ENCODE data around the gene ZDHHC16.
"Not testable (repeated sequence)": the region's sequence is repeated elsewhere in the genome, so short reads cannot be mapped to it uniquely, and the experiment has no call there.

- not testable (repeated sequence) for TF ChIP-seq POLR2A, CTCF (IDR thresholded peaks at IDR 0.05)
These were observed 33.4 kb downstream of the ZDHHC16 start for GRCh38 chr10:97479410-97479809.
